ENCODE measurements around the gene ERFE.

ERFE gene

GRCh38 chr2:238126775-238127164, 32.0 kb upstream of the ERFE start:
- DNase-seq: no peak

- no peak for DNase-seq
These were observed 31.4 kb upstream of the ERFE start for GRCh38 chr2:238127165-238128060.

- DNase-seq: no peak
These were observed 30.7 kb upstream of the ERFE start for GRCh38 chr2:238128061-238128440.

GRCh38 chr2:238128534-238129001, 30.2 kb upstream of the ERFE start:
- DNase-seq: no peak

- DNase-seq: no peak
These were observed 29.4 kb upstream of the ERFE start for GRCh38 chr2:238129166-238130010.

GRCh38 chr2:238130111-238130695, 28.6 kb upstream of the ERFE start:
- no peak for DNase-seq

- DNase-seq: peak; percentile 95
These were observed 27.8 kb upstream of the ERFE start for GRCh38 chr2:238130696-238131628.

- DNase-seq: no peak
These were observed 26.9 kb upstream of the ERFE start for GRCh38 chr2:238131761-238132462.

- no peak for DNase-seq
These were observed 26.0 kb upstream of the ERFE start for GRCh38 chr2:238132463-238133450.

GRCh38 chr2:238133499-238134392, 25.0 kb upstream of the ERFE start:
- DNase-seq: peak; percentile 48

- DNase-seq: no peak
These were observed 24.4 kb upstream of the ERFE start for GRCh38 chr2:238134393-238134785.

- no peak for DNase-seq
These were observed 23.1 kb upstream of the ERFE start for GRCh38 chr2:238135601-238136150.

GRCh38 chr2:238136820-238137537, 21.8 kb upstream of the ERFE start:
- peak; percentile 70 for DNase-seq

- DNase-seq: no peak
These were observed 20.9 kb upstream of the ERFE start for GRCh38 chr2:238137885-238138284.

GRCh38 chr2:238138331-238139195, 20.2 kb upstream of the ERFE start, which contains the start of gene KLHL30:
Gene KLHL30, plus strand, starts transcription at chr2:238138668. Its CDS starts 2,087 bp downstream, at chr2:238140755.
- no peak for DNase-seq

GRCh38 chr2:238139196-238140039, 19.4 kb upstream of the ERFE start:
- DNase-seq: peak; percentile 80
